ENCODE measurements around the gene KIAA1671.

The KIAA1671 gene

GRCh38 chr22:25139062-25139461 lies 186.5 kb downstream of the KIAA1671 start:
- Histone ChIP-seq H3K9me2 (replicated peaks; ENCODE audit: insufficient read depth, low read length) (no peaks in the 10 kb centered on the region), H2AFZ (ENCODE audit: low read depth, low read length, severe bottlenecking) (no peak overlapping the region), H3F3A (ENCODE audit: insufficient read depth) (no peaks in the 10 kb centered on the region), H3K4me3 (ENCODE audit: insufficient read depth, low read length, poor library complexity, severe bottlenecking) (no peak overlapping the region), H4K20me1 (ENCODE audit: low read depth, low read length) (no peaks in the 10 kb centered on the region), H3K27me3 (ENCODE audit: low read length) (no peaks in the 10 kb centered on the region), H3K36me3 (ENCODE audit: low read length) (no peaks in the 10 kb centered on the region), H3K9me3 (ENCODE audit: insufficient read depth, low read length) (no peaks in the 10 kb centered on the region), H3K9ac (ENCODE audit: low read length) (no peak overlapping the region), H3K79me2 (ENCODE audit: insufficient read depth, low read length) (no peaks in the 10 kb centered on the region), H3K27ac (ENCODE audit: low read depth, low read length) (no peak overlapping the region), H3K4me2 (ENCODE audit: low read depth, low read length, poor library complexity, severe bottlenecking) (no peak overlapping the region)
- TF ChIP-seq EZH2phosphoT487 (conservative IDR thresholded peaks at IDR 0.05; ENCODE audit: low read length), result no peak
- TF ChIP-seq CTCF (IDR thresholded peaks at IDR 0.05; ENCODE audit: insufficient read depth, low read length, poor library complexity, severe bottlenecking), result no peak

GRCh38 chr22:25142102-25142501 lies 189.6 kb downstream of the KIAA1671 start:
- Histone ChIP-seq H3K36me3 (ENCODE audit: low read length) (no peaks in the 10 kb centered on the region), H4K20me1 (ENCODE audit: low read depth, low read length) (no peaks in the 10 kb centered on the region), H3K4me2 (ENCODE audit: low read depth, low read length, poor library complexity, severe bottlenecking) (no peak overlapping the region), H3K9me2 (replicated peaks; ENCODE audit: insufficient read depth, low read length) (no peaks in the 10 kb centered on the region), H2AFZ (ENCODE audit: low read depth, low read length, severe bottlenecking) (no peak overlapping the region), H3K9me3 (ENCODE audit: insufficient read depth, low read length) (no peaks in the 10 kb centered on the region), H3K9ac (ENCODE audit: low read length) (no peak overlapping the region), H3K79me2 (ENCODE audit: insufficient read depth, low read length) (no peaks in the 10 kb centered on the region), H3K27ac (ENCODE audit: low read depth, low read length) (no peak overlapping the region), H3K4me3 (ENCODE audit: insufficient read depth, low read length, poor library complexity, severe bottlenecking) (no peak overlapping the region), H3F3A (ENCODE audit: insufficient read depth) (no peaks in the 10 kb centered on the region), H3K27me3 (ENCODE audit: low read length) (no peaks in the 10 kb centered on the region)
- no peak for TF ChIP-seq EZH2phosphoT487 (conservative IDR thresholded peaks at IDR 0.05; ENCODE audit: low read length)
- no peak for TF ChIP-seq CTCF (IDR thresholded peaks at IDR 0.05; ENCODE audit: insufficient read depth, low read length, poor library complexity, severe bottlenecking)

- Histone ChIP-seq H3K9me3 (ENCODE audit: insufficient read depth, low read length) (no peaks in the 10 kb centered on the region), H3F3A (ENCODE audit: insufficient read depth) (no peaks in the 10 kb centered on the region), H3K36me3 (ENCODE audit: low read length) (no peaks in the 10 kb centered on the region), H3K9ac (ENCODE audit: low read length) (no peak overlapping the region), H3K27ac (ENCODE audit: low read depth, low read length) (no peak overlapping the region), H3K79me2 (ENCODE audit: insufficient read depth, low read length) (no peaks in the 10 kb centered on the region), H3K27me3 (ENCODE audit: low read length) (no peaks in the 10 kb centered on the region), H3K4me2 (ENCODE audit: low read depth, low read length, poor library complexity, severe bottlenecking) (no peak overlapping the region), H2AFZ (ENCODE audit: low read depth, low read length, severe bottlenecking) (no peak overlapping the region), H3K9me2 (replicated peaks; ENCODE audit: insufficient read depth, low read length) (no peaks in the 10 kb centered on the region), H4K20me1 (ENCODE audit: low read depth, low read length) (no peaks in the 10 kb centered on the region), H3K4me3 (ENCODE audit: insufficient read depth, low read length, poor library complexity, severe bottlenecking) (no peak overlapping the region)
- TF ChIP-seq EZH2phosphoT487 (conservative IDR thresholded peaks at IDR 0.05; ENCODE audit: low read length), result no peak
- no peak for TF ChIP-seq CTCF (IDR thresholded peaks at IDR 0.05; ENCODE audit: insufficient read depth, low read length, poor library complexity, severe bottlenecking)
Observed at GRCh38 chr22:25143156-25144076, 190.9 kb downstream of the KIAA1671 start.

All from SU-DHL-6 (cell line).